ENCODE results near the gene RPS6KA3.

DNA sequence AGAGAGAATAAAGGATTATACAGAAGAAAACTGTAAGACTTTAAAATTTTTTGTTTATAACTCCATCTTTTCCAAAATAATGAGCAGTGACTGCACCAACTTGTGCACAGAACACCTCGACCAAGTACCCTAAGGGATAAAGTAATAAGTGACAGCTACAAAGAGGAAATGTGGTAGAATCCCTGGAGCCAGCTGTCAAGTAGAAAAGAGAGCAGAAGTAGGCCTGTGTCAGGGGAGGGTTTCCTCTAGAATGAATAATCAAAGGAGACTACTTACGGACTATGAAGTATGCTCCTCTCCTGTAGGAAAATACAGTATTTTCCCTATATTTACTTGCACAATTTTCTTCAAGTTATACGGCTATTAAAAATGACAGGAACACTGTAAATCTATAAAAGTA lies 126.3 kb downstream of the RPS6KA3 start:
- no peak for TF ChIP-seq EP300 (IDR thresholded peaks at IDR 0.05)
- TF ChIP-seq, protein P1, sequence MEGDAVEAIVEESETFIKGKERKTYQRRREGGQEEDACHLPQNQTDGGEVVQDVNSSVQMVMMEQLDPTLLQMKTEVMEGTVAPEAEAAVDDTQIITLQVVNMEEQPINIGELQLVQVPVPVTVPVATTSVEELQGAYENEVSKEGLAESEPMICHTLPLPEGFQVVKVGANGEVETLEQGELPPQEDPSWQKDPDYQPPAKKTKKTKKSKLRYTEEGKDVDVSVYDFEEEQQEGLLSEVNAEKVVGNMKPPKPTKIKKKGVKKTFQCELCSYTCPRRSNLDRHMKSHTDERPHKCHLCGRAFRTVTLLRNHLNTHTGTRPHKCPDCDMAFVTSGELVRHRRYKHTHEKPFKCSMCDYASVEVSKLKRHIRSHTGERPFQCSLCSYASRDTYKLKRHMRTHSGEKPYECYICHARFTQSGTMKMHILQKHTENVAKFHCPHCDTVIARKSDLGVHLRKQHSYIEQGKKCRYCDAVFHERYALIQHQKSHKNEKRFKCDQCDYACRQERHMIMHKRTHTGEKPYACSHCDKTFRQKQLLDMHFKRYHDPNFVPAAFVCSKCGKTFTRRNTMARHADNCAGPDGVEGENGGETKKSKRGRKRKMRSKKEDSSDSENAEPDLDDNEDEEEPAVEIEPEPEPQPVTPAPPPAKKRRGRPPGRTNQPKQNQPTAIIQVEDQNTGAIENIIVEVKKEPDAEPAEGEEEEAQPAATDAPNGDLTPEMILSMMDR (IDR thresholded peaks at IDR 0.05), result no peak
